Measurements from ENCODE around the gene MYBPC2. TPM values are rescaled to one million over a fixed set of nuclear protein-coding genes. Genes with fewer than 3 reads are reported as not detected.

MYBPC2 gene
- total and polyA plus RNA-seq, 9 of the 15 experiments (the other 6 are each of a cell fraction or from before 2014, with no cell fraction given): 0.01 to 0.14 (median 0.04) TPM; not detected in 6

GRCh38 chr19:50476224-50476906 lies 43.7 kb downstream of the MYBPC2 start, which contains the start of the genes EMC10 and GARIN5A (continued):
- no peak for TF ChIP-seq ARID3A (IDR thresholded peaks at IDR 0.05; ENCODE audit: borderline replicate concordance, low read depth, low read length)
- TF ChIP-seq YY1 (IDR thresholded peaks at IDR 0.05; ENCODE audit: borderline replicate concordance in 1 of 3, control insufficient read depth in 1 of 3, extremely low read depth in 1 of 3, insufficient read depth in 3 of 3, insufficient read length in 1 of 3, insufficient replicate concordance in 2 of 3, low read depth in 1 of 3, low read length in 2 of 3): peak; percentile 60 to 88 (median 87)
- TF ChIP-seq HDAC1 (IDR thresholded peaks at IDR 0.05): peak in 1 of 2 experiments; percentile 70; a peak in 2 of 4 replicates
- peak; percentile 32; the same call in 1 of the 2 replicates for TF ChIP-seq GTF2F1 (IDR thresholded peaks at IDR 0.05; ENCODE audit: low read depth, low read length)
- peak; percentile 88 for TF ChIP-seq TFAP4 (CRISPR knock-in tag; IDR thresholded peaks at IDR 0.05; ENCODE audit: borderline replicate concordance)
- TF ChIP-seq CSDE1 (IDR thresholded peaks at IDR 0.05): peak in 1 of 2 experiments; percentile 97; a peak in 2 of 4 replicates
- peak; percentile 54 for TF ChIP-seq TBP (optimal IDR thresholded peaks at IDR 0.05; ENCODE audit: low read depth, low read length)
- no peak for TF ChIP-seq RERE (CRISPR knock-in tag; IDR thresholded peaks at IDR 0.05; ENCODE audit: borderline replicate concordance)
- TF ChIP-seq CREBBP (IDR thresholded peaks at IDR 0.05; ENCODE audit: low read depth, low read length): no peak
- no peak for TF ChIP-seq FOXP4 (CRISPR knock-in tag; IDR thresholded peaks at IDR 0.05; ENCODE audit: borderline replicate concordance)
- 0 out of 2 replicates have a peak, but pooled peaks have one; percentile 50 for TF ChIP-seq ZNF311 (CRISPR knock-in tag; IDR thresholded peaks at IDR 0.05)
- no peak for TF ChIP-seq ZFP36 (IDR thresholded peaks at IDR 0.05; ENCODE audit: low read depth, low read length, partially characterized antibody)
- TF ChIP-seq MBD1 (CRISPR knock-in tag; IDR thresholded peaks at IDR 0.05): no peak

Measured in K562 (cell line).